Airway epithelial cell (primary cell): ENCODE data around the gene RPA1. TPM values are rescaled to one million over a fixed set of nuclear protein-coding genes. Genes with fewer than 3 reads are reported as not detected.

Experiments used
- total RNA-seq: library from RNA; depleted of rRNA; stranded (reverse); fragments of >200 nt; gene quantifications from 2 replicates; pipeline ENCODE4 v1.2.3, GENCODE V29; 2015

The RPA1 gene
- total RNA-seq, result 28.3 and 34.5 TPM in 2 replicates

DNA sequence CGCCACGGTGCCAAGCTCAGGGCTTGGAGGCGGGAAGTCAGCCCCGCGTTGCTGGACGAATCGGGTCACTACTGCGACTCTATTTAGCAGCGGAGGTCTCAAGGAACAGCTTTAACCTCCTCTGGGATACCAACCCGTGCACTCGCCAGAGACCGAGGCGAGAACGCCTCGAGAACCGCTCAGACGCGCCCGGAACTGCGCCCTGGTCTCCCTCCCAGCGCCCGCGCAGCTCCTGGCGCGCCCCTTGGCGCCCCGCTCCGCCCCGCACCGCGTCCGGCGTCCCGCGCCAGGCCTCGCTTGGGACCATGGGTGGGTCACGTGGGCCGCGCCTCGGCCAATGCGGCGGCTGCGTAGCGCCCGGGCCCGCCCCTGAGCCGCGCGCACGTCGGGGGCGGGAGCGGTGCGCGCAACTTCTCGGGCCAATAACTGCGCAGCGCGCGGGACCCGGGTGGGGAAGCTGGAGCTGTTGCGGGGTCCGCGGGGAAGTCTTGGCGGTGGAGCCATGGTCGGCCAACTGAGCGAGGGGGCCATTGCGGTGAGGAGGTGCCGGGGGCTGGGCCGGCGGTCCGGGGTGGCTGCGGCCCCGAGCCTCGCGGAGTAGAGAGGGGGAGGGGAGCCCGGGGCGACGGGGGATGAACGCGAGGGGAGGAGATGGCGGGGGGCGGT, at the start of gene RPA1, which contains the start of gene SMYD4:
RPA1 (plus strand) TSS at position 414 of the 666 bp plus-strand sequence; CDS start at position 503, 89 bp downstream.
SMYD4 (minus strand) TSS at position 311 of the 666 bp plus-strand sequence. CDS start 1,908 bp downstream, outside the sequence.

Other genes starting within 250 kb of the RPA1 start
- 20.9 and 25.4 TPM in 2 replicates for gene SLC43A2, start 201.2 kb upstream of the RPA1 start, total RNA-seq
- gene SCARF1, start 184.3 kb upstream of the RPA1 start, total RNA-seq, result 0.07 TPM in 1 of 2 replicates, not detected in the other
- 9.5 and 11.1 TPM in 2 replicates for gene RILP, start 180.1 kb upstream of the RPA1 start, total RNA-seq
- 97.9 and 173 TPM in 2 replicates for gene PRPF8, start 145.1 kb upstream of the RPA1 start, total RNA-seq
- gene TLCD2, start 119.6 kb upstream of the RPA1 start, total RNA-seq, result 2.7 and 5.0 TPM in 2 replicates
- gene WDR81, start 105.3 kb upstream of the RPA1 start, total RNA-seq, result 9.7 and 12.2 TPM in 2 replicates
- gene SERPINF2, start 87.1 kb upstream of the RPA1 start, total RNA-seq, result 1.6 and 1.9 TPM in 2 replicates
- 81.1 and 93.3 TPM in 2 replicates for gene SERPINF1, start 67.9 kb upstream of the RPA1 start, total RNA-seq
- 5.3 and 6.6 TPM in 2 replicates for gene SMYD4, start 103 bp upstream of the RPA1 start, total RNA-seq
- gene RTN4RL1, start 195.3 kb downstream of the RPA1 start, total RNA-seq, result 3.1 and 4.5 TPM in 2 replicates
- 27.3 and 37.7 TPM in 2 replicates for gene DPH1, start 200.1 kb downstream of the RPA1 start, total RNA-seq
- 61.9 and 64.2 TPM in 2 replicates for gene OVCA2, start 212.0 kb downstream of the RPA1 start, total RNA-seq
- 1.0 and 2.0 TPM in 2 replicates for gene HIC1, start 225.1 kb downstream of the RPA1 start, total RNA-seq